T47D (cell line): ENCODE measurements around the gene TUNAR.
A peak's percentile ranks its signal among the peaks of the same experiment; 100 is the strongest.

Experiments
- DNase-seq, 2 experiments: peaks; one replicate each; pipeline versions ENCODE4 v3.0.0 to v3.0.0-alpha.2; 2011 to 2012; ENCODE audit warnings: low read depth in 1 of 2, low spot score in 1 of 2
- JUND ChIP-seq: IDR thresholded peaks from 2 replicates; pipeline ENCODE4 v1.6.1; 2012; ENCODE audit warnings: low read depth
- in situ Hi-C: cut with HindIII; loops from 2 replicates; pipeline ENCODE4 v1.10.0; 2016; ENCODE audit warnings: low sequenced_read_pairs, low pct_unique_long_range_greater_than_20kb

Gene TUNAR

GRCh38 chr14:95849761-95850160 is 26.9 kb upstream of the TUNAR start:
- in situ Hi-C loops = no loop called here
- no peak for DNase-seq
- no peak for TF ChIP-seq JUND

GRCh38 chr14:95850429-95850828 is 26.2 kb upstream of the TUNAR start:
- in situ Hi-C loops = no loop called here
- TF ChIP-seq JUND = no peak
- no peak for DNase-seq

DNA sequence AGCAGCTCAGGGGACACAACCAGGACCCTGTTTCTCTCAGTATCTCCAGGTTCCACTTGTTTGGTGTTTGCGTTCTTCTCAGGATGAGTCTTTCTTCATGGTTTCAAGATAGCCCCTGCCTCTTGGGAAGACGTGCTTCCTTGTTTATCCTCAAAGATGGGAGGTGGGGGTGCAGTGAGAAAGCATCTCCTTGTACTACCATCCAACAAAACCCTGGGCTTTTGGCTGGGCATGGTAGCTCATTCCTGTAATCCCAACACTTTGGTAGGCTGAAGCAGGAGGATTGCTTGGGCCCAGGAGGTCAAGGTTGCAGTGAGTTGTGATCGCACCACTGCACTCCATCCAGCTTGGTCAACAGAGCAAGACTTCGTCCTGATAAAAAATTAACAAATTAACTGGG is 21.0 kb upstream of the TUNAR start:
- TF ChIP-seq JUND = no peak
- in situ Hi-C loops = no loop called here
- DNase-seq = no peak

- TF ChIP-seq JUND = no peak
- no peak for DNase-seq
- in situ Hi-C loops = no loop called here
These were observed 19.4 kb upstream of the TUNAR start for GRCh38 chr14:95857275-95857674.

GRCh38 chr14:95858893-95859292 is 17.7 kb upstream of the TUNAR start:
- no peak for TF ChIP-seq JUND
- in situ Hi-C loops = no loop called here
- no peak for DNase-seq

DNA sequence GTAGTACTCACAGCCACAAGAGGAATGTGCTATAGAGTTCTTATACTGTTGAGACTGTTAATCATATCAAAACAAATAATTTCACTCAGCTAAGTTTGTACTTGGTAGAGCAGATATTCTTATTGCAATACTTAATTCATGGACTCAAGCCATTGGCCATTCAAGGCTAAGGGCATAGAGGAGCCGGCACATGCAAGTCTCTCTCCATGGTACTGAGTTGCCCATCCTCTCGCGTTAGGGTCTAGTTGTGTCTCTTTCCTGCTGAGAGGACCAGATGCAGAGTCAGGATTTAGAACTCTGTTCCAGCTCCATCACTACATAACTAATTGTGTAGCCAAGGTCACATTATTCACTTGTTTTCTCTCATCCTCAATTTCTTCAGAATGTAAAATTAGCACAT is 14.4 kb upstream of the TUNAR start:
- in situ Hi-C loops = no loop called here
- no peak for TF ChIP-seq JUND
- DNase-seq = peak; percentile 71 to 84

GRCh38 chr14:95863295-95863694 is 13.3 kb upstream of the TUNAR start:
- TF ChIP-seq JUND = no peak
- in situ Hi-C loops = no loop called here
- DNase-seq = no peak

DNA sequence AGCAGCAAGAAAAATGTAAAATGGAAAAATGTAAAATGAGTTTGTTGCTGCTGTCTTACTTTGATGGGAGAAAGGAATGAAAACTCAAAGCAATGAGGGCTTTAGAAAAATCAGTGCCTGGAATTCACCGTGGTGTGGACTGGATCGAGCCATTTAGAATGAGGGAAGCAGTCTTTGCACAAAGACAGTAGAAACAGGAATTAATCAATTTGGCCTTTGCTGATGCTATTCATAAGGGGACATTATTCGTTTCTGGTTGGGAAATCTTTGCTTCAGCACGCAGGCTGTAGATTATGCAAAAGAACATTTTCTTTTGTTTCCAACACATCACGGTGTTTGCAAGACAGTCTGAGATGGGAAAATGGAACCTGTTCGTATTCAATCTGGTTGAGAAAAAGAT is 6.9 kb upstream of the TUNAR start:
- in situ Hi-C loops = no loop called here
- DNase-seq = no peak
- TF ChIP-seq JUND = no peak

DNA sequence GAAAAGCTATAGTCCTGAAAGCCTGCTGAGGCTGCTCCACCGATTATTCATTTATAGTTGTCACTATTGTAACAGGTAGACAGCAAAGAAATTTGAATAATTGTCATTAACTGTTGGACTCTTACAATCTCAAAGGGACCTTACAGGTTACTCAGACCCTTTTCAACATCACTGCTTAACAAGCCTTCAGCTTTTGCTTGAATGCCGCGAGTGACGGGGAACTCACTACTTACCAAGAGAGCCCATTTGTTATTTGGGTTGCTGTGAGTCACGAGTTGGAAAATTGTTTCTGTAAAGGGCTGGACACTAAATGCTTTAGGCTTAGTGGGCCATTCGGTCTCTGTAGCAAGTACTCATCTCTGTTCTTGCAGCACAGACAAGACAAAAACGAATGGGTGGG is 5.9 kb upstream of the TUNAR start:
- DNase-seq = no peak
- TF ChIP-seq JUND = no peak
- in situ Hi-C loops = no loop called here

DNA sequence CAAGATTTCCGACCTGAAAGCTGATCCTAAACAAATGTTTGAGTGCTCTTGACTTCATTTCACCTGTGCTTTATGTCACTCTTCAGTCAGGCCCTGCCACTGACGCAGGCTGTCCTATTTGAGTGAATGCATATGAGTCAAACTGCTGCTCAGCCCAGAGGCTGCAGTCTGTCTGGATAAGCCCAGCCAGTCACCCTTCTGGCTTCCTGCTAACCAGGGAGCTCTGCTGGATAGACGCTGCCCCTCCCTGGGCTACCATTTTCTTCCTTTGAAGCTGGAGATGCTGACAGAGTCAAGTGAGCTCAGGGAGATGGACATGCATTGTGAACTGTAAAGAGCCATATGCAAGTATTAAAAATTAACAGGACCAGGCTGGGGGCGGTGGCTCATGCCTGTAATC is 5.1 kb upstream of the TUNAR start:
- TF ChIP-seq JUND = no peak
- DNase-seq = no peak

DNA sequence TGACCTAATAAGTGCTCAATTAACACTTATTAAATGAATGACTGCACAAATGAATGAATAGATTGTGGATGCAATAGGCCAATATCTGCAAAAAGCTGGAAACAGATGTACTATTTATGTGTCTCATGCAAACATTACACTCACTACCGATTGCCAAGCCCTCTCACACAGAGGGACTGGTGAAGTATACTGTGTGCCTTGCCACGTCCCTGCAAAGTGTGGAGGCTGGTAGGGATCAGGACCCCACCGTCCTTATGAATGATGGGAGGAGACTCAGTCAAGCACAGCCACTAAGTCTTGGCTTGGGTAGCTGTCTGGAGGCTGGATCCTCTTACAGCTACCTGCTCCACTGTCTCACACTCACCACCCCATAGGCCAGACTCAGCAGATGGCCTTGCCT is 3.9 kb upstream of the TUNAR start:
- in situ Hi-C loops = no loop called here
- no peak for TF ChIP-seq JUND
- no peak for DNase-seq

More for the DNA sequence above, 5.1 kb upstream of the TUNAR start:
- in situ Hi-C loops = no loop called here

DNA sequence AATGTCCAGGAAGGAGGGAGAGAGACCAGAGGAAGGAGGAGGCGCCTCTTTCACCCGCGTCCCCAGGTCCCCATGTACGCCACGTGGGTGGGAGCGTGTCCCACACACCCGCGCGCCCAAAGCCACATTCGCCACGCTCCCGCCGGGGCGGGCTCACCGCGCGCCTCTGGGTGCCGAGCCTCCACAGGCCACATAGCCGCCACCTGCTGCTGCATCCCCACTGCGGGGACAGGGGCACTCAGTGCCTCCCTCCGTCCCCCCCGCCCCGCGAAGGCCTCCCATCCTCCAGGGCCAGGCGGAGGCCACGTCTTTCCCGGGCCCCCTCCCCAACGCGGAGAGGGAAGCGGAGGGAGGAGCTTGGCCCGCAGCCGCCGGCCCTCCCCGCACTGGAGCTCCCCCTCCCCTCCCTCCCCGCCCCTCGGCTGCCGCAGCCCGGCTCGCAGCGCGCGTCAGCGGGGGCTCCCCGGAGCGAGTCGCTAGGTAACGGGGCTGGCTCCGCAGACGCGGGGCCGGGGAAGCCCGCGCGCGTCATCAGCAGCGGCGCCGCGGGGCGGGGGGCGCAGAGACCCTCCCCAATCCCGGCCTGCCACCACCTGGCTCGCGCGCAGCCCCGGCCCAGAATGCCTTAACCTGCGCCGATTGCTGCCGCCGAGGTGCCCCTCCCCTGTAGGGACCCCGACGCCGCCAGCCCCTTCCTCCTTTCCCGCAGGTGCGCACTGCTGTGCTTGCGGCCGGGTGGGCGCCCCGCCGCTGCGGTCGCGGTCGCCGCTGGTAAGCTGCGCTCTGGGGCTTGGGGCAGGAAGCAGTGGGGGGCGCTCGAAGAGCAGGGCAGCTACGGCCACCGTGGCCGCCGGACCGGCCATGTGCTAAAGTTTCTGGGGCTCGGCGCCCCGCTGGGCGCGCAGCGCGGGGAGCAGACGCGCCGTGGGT is 536 bp upstream of the TUNAR start:
- no peak for TF ChIP-seq JUND
- in situ Hi-C loops = no loop called here
- no peak for DNase-seq

DNA sequence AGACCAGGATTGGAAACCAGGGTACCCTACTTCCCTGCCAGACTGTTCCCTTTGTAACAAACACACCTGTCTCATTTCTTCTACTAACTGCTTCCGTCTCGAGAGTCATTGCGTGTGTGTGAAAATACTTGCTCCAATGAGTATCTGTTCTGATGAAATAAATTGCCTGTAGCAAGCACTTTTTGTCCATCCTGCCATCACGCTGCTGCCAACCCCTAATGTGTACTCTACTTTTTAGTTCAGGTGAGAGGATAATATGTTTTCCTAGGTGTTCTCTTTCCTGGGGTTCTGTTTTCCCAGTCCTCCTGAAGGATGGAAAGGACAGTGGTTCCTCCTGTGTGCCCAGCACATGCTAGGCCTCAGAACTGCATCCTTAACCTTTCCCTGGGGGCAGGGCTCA is 1.0 kb downstream of the TUNAR start:
- DNase-seq = no peak
- TF ChIP-seq JUND = no peak
- in situ Hi-C loops = no loop called here

- in situ Hi-C loops = no loop called here
These were observed 7.7 kb downstream of the TUNAR start for GRCh38 chr14:95884377-95884776.

More at GRCh38 chr14:95884377-95884776, 7.7 kb downstream of the TUNAR start:
- no peak for DNase-seq
- no peak for TF ChIP-seq JUND
